C1 segment of cervical spinal cord (tissue), 14 donors: Measurements from ENCODE around the gene LSM2.
"Not testable (repeated sequence)": the region's sequence is repeated elsewhere in the genome, so short reads cannot be mapped to it uniquely, and the experiment has no call there.

Experiments used
- DNase-seq, 14 donors: peaks; one replicate each; lab custom pipeline; 2025; lab: John Stamatoyannopoulos, UW

Gene LSM2

DNA sequence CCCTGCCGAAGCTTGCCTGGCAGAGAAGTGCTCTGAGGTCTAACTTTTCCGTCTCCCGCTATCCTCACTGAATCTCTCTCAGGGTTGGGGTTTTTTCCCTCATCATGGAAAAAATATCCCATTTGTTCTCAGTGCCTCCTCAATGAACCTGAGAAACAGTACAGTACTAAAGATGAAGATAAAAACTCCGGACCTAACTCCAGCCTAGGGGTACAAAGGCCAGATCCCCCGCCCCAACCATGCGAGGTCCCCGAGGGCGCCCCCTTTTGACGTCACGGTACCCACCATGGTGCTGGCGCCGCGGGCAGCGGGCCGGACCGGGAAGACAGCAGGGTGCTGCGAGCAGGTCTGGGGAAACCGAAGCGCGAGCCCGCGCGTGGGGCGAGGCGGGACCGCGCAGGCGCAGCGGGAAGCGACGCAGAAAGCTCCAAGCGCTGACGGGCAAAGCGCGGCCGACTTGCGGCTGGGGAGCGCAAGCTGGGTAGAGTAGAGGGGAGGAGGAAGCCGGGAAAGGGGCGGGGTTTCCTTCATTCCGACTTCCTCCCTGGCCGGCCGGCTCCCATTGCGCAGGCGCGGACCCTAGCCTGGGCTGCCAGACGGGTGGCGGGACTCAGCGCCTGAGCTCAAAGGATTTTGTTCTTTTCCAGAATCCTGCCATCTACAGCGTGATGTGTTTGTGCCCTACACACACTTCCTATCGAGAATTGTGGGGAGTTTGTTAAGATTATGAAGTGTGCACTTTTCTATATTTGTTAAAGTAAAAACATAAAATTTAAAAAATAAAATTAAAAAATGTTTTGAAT lies at the start of gene LSM2:
Gene LSM2, minus strand, starts transcription at position 497 of the 803 bp plus-strand sequence. Its CDS starts 209 bp downstream, at position 288.
- peak; percentile 62 to 98 (median 94) for DNase-seq

DNA sequence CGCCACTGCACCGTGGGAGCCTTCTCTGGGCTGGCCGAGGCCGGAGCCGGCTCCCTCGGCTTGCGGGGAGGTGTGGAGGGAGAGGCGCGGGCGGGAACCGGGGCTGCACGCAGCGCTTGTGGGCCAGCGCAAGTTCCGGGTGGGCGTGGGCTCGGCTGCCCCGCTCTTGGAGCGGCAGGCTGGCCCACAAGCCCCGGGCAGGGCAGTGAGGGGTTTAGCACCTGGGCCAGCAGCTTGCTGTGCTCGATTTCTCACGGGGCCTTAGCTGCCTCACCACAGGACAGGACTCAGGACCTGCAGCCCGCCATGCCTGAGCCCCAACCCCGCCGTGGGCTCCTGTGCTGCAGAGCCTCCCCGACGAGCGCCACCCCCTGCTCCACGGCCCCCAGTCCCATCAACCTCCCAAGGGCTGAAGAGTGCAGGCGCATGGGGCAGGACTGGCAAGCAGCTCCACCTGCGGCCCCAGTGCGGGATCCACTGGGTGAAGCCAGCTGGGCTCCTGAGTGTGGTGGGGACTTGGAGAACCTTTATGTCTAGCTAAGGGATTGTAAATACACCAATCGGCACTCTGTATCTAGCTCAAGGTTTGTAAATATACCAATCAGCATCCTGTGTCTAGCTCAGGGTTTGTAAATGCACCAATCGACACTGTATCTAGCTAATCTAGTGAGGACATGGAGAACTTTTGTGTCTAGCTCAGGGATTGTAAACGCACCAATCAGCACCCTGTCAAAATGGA lies 45.4 kb upstream of the LSM2 start:
- DNase-seq, result not testable (repeated sequence)

DNA sequence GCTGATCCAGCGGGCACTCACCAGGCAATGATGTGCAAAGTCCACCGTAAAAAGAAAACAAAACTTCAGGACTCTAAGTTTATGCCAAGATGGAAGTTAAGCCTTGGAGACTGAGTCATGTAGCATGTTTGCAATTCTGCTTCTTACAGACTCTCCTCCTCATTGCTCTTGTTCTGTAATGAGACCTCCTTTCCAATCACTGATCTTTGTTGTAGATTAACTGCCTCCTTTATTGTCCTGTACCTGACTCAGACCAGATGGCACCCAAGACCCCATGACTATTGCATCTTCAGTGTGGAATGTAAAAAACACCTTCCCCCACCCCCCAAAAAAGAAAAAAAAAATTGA lies 44.7 kb upstream of the LSM2 start:
- no peak for DNase-seq

DNA sequence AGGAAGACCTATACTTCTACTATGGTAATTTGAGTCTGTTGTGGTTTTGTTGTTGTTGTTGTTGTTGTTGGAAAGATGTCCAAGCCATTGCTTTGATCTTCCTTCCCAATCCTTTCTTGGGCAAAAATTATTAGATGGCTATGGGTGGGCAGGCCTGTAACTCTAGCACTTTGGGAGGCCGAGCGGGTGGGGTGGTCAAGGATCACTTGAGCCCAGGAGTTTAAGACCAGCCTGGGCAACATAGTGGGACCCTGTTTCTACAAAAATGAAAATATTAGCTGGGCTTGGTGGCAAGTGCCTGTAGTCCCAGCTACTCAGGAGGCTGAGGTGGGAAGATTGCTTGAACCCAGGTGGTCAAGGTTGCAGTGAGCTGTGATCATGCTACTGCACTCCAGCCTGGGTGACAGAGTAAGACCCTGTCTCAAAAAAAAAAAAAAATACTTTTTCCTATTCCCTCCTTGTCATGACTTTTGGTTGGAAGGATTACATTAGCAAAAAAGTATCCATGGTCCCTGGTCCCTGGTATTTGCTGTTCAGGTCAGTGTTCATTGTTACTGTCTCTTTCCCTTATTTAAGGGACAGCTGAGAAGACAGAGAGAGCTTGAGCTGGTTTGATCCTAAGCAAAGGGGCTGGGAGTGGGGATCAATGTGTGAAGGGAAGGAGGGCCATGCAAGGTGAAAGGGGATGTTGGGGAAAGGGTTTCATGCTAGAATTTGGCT lies 44.2 kb upstream of the LSM2 start:
- no peak for DNase-seq

DNA sequence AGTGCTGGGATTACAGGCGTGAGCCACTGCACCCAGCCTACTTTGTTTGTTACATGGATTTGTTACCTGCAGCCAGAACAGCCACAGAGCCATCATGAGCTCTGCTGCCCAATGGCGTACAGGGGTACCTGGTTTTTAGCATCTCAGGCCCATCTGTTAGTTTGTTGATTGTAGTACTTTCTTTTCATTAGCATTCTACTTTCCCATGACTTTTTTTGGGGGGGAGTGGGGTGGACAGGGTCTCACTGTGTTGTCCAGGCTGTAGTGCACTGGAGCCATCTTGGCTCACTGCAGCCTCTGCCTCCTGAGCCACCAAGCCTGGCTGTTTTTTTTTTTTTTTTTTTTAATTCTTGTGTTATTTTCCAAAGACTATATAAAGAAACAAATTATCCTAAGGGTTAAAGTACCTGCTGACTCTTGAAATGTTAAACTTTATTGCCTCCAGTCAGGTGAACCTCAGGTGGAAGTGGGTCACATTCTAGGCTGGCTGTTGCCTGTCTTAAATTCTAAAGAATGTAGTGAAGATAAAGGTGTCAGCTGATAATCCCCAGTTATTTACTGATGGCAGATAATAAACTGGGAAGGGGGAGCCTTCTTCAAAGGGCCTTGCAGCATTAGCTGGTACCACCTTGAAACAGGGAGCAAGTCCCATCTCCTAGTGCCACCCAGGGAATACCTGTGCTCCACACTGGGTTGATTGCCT lies 40.7 kb upstream of the LSM2 start:
- DNase-seq, result no peak

DNA sequence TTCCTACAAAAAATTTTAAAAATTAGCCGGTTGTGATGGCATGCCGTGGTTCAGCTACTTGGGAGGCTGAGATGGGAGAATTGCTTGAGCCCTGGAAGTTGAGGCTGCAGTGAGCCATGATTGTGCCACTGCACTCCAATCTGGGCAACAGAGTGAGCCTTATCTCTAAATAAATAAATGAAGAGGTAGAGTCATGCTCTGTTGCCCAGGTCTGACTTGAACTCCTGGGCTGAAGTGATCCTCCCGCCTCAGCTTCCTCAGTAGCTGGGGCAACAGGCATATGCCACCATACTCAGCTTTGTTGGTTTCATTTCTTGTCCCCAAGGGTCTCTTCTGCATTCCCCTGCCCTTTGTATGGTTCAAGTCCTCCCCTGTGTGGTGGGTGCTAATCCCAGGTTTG lies 37.7 kb upstream of the LSM2 start:
- no peak for DNase-seq

DNA sequence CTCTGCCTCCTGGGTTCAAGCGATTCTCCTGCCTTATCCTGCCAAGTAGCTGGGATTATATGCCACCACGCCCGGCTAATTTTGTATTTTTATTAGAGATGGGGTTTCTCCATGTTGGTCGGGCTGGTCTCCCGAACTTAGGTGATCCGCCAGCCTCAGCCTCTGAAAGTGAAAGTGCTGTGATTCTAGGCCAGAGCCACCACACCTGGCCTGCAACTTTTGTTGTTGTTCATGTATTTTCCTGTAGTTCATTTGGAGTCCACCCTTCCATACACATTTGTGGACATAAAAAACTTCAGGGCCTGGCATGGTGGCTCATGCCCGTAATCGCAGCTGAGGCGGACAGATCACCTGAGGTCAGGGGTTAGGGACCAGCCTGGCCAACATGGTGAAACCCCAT lies 35.3 kb upstream of the LSM2 start:
- DNase-seq, result no peak

DNA sequence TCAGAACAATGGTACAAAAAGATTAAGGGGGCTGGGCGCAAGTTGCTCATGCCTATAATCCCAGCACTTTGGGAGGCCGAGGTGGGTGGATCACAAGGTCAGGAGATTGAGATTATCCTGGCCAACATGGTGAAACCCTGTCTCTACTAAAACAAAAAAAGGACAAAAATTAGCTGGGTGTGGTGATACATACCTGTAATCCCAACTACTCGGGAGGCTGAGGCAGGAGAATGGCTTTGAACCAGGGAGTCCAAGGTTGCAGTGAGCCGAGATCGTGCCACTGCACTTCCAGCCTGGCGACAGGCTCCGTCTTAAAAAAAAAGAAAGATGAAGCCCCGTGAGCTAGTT lies 33.0 kb upstream of the LSM2 start:
- DNase-seq, result not testable (repeated sequence)

DNA sequence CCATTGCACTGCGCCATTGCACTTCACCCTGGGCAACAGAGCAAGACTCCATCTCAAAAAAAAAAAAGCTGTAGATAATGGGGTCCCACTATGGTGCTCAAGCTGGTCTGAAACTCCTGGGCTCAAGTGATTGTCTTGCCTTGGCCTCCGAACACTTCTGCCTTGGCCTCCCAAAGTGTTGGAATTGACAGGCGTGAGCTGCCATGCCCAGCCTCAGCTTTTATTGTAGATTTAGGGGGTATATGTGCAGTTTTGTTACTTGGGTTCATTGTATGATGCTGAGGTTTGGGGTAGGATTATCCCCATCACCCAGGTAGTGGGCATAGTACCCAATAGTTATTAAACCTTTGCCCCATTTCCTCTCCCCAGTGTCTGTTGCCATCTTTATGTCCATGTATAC lies 32.2 kb upstream of the LSM2 start:
- no peak for DNase-seq

DNA sequence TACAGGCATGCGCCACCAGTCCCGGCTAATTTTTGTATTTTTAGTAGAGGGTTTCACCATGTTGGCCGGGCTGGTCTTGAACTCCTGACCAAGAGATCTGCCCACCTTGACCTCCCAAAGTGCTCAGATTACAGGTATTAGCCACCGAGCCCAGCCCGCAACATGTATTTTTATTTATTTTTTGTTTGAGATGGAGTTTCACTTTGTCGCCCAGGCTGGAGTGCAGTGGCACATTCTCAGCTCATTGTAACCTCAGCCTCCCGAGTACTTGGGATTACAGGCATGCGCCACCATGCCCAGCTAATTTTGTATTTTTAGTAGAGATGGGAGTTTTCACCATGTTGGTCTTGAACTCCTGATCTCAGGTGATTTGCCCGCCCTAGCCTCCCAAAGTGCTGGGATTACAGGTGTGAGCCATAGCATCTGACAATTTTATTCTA lies 31.4 kb upstream of the LSM2 start:
- DNase-seq, result not testable (repeated sequence)

DNA sequence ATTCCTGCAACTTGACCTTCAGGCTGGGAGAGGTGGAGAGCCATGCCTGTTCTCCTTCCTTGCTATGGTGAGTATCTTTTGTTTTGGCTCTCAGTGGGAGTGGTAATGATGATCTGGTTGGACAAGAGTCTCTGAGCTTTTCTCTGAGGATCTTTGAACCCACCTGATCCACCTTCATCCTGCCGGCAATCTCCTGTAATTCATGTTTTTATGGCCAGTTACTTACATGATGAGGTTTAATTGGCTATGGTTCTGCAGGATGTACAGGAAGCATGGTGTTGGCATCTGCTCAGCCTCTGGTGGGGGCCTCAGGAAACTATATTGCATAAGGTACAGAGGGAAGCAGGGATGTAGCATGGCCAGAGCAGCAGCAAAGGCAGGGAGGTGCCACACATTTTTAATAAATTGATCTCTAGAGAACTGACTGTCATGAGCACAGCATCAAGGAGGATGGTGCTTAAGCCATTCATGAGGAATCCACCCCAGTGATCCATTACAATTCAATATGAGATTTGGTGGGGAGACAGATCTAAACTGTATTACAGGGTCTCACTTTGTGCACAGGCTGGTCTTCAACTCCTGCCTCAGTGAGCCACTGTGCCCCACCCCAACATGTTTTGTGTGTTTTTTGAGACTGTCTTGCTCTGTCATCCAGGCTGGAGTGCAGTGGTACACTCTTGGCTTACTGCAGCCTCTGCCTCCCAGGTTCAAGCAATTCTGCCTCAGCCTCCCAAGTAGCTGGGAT lies 30.8 kb upstream of the LSM2 start:
- no peak for DNase-seq

DNA sequence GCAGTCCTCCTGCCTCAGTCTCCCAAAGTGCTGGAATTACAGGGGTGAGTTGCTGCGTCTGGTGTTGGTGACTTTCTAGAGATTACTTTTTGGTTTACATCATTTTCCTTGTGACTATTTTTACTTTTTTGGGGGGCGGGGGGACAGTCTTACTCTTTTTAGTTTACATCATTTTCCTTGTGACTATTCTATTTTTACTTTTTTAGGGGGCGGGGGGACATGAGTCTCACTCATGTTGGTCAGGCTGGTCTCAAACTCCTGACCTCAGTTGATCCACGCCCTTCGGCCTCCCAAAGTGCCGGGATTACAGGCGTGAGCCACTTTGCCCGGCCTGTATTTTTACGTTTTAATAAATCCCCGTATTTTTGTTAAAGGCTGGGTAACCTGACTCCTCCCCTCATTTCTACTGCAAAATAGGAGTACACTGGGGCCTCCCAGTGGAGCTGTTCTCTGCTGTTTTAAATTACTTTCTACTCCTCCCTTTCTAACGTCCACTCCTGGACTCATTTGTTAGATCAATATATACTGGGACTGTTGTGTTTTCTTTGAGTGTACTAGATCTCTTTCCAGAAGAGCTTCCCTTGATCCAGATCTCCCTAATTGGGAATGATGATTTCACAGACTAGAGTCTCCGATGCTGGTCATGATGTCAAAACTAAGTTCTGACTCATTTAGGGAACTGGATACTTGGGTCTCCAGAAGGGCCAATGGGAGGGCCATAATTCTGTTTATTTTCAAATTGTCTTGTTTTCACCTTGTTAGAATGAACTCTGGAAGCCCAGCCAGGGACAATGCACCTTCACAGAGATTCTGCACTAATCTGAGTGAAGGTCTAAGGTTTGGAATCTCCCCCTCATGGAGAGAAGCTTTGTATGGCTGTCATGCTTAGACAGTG lies 30.0 kb upstream of the LSM2 start:
- DNase-seq, result no peak

DNA sequence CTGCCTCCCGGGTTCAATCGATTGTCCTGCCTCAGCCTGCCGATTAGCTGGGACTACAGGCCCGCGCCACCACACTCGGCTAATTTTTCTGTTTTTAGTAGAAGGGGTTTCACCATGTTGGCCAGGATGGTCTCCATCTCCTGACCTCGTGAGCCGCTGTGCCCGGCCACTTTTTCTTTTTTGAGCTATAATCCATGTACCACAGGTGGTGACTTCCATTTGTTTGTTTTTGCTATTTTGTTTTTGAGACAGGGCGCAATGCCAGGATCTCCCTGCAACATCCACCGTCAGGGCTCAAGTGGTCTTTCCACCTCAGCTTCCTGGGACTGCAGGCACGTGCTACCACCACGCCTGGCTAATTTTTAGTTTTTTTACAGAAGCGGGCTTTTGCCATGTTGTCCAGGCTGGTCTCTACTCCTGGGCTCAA lies 29.3 kb upstream of the LSM2 start:
- no peak for DNase-seq

DNA sequence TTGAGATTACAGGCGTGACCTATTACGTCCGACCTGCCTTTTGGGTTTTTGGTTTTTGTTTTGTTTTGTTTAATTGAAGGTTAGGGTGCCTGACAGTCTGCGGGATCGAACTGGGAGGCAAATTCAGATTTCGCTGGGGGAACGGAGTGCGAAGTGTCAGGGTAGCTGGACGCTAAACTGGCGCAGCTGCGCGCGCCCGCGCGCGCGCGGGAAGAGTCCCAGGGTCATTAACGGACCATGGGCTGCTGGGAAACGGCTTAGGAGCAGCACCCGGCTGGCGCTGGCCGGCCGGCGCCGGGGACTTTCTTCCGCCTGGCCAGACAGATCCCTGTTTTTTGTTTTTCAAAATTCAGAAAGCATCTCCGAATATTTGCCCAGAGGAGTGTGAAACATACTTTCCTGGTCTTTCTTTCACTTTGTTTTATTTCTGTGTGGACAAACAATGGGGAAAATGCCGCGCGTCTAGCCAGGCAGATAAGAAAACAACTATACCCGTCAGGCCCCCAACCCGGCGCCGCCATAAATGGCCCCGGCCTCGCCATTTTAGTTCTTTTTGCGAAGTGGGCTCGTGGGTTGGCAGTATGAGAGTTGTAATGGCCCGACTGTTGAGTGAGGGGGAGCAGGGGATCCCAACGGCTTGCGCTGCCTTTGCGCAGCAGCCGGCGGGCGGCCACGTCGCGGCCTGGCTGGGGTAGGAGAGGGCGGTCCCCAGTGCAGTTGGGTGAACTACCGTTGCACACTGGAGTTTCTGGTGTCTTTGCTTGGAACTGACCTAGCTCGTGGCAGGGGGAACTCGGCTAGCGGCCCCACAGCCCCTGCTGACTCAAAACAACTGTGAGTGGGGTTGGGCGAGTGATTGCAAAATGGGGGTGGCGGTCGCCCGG lies 27.8 kb upstream of the LSM2 start:
- peak; percentile 42 to 94 (median 87) for DNase-seq

DNA sequence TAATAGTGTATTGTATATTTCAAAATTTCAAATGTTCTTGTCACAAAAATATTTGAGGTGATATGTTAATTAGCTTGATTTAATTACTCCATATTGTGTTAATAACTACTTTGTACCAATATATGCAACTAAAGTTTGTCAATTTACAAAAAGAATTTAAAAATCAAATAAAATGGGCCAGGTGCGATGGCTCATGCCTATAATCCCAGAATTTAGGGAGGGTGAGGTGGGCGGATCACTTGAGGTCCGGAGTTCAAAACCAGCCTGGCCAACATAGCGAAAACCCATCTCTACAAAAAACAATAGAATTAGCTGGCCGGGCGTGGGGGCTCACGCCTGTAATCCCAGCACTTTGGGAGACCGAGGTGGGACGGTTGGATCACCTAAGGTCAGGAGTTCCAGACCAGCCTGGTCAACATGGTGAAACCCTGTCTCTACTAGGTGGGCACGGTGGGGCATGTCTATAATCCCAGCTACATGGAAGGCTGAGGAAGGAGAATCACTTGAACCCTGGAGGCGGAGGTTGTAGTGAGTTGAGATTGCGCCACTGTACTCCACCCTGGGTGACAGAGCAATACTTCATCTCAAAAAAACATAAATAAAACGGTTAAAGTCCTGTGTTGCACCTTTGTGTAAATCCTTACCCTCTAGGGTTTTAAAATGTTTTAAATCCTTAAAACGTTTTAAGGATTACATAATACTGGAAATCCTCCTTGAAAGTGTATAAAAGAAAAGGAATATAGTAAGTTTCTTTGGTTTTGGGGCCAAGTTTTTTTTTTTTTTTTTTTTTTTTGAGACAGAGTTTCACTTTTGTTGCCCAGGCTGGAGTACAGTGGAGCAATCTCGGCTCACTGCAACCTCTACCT lies 24.8 kb upstream of the LSM2 start:
- DNase-seq, result no peak

DNA sequence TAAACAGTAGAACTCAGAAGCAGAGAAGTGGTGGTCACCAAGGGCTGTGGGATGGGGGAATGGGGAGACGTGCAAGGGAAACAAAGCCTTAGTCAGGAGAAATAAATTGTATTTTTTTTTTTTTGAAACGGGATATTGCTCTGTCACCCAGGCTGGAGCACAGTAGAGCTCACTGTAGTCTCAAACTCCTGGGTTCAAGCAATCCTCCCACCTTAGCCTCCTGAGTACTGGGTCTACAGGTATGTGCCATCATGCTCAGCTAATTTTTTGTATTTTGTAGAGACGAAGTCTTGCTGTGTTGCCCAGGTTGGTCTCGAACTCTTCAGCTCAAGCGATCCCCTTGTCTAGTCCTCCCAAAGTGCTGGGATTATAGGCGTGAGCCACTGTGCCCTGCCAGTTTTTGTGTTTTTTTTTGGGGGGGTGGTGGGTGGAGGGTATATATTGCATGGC lies 24.1 kb upstream of the LSM2 start:
- DNase-seq, result peak in 1 of 14 donors; percentile 65

DNA sequence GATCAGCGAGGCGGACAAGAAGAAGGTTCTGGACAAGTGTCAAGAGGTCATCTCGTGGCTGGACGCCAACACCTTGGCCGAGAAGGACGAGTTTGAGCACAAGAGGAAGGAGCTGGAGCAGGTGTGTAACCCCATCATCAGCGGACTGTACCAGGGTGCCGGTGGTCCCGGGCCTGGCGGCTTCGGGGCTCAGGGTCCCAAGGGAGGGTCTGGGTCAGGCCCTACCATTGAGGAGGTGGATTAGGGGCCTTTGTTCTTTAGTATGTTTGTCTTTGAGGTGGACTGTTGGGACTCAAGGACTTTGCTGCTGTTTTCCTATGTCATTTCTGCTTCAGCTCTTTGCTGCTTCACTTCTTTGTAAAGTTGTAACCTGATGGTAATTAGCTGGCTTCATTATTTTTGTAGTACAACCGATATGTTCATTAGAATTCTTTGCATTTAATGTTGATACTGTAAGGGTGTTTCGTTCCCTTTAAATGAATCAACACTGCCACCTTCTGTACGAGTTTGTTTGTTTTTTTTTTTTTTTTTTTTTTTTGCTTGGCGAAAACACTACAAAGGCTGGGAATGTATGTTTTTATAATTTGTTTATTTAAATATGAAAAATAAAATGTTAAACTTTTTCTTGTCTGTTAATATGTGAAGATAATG lies 23.0 kb upstream of the LSM2 start:
- DNase-seq, result peak in 9 of 14 donors; percentile 11 to 58 (median 34)
